Activated T-helper 9 cell treated with anti-CD3 and anti-CD28 coated beads, Interleukin-2, amount 50 U/mL, for 16 hours (primary cell): ENCODE data around the gene TAF8.

ENCODE experiments used
- DNase-seq: peaks from one replicate; pipeline ENCODE4 v3.0.0-alpha.2; 2020; ENCODE audit warnings: low read depth

The TAF8 gene

GRCh38 chr6:42051268-42051653, 937 bp downstream of the TAF8 start:
- DNase-seq: no peak

- DNase-seq: no peak
Measured at GRCh38 chr6:42053601-42054000, 3.3 kb downstream of the TAF8 start.

GRCh38 chr6:42059743-42060142, 9.4 kb downstream of the TAF8 start:
- no peak for DNase-seq

- DNase-seq: no peak
Measured at GRCh38 chr6:42066156-42066675, 15.9 kb downstream of the TAF8 start.

GRCh38 chr6:42068173-42068572, 17.8 kb downstream of the TAF8 start:
- DNase-seq: no peak

GRCh38 chr6:42068872-42069522, 18.7 kb downstream of the TAF8 start:
- no peak for DNase-seq

GRCh38 chr6:42071881-42072583, 21.7 kb downstream of the TAF8 start:
- no peak for DNase-seq

- no peak for DNase-seq
Measured at GRCh38 chr6:42073287-42073686, 23.0 kb downstream of the TAF8 start.

- peak; percentile 46 for DNase-seq
Measured at GRCh38 chr6:42075159-42075838, 25.0 kb downstream of the TAF8 start.

GRCh38 chr6:42078386-42078785, 28.1 kb downstream of the TAF8 start:
- no peak for DNase-seq

GRCh38 chr6:42079941-42080464, 29.7 kb downstream of the TAF8 start:
- no peak for DNase-seq

GRCh38 chr6:42083530-42083929, 33.2 kb downstream of the TAF8 start:
- DNase-seq: no peak

- no peak for DNase-seq
Measured at GRCh38 chr6:42084889-42085288, 34.6 kb downstream of the TAF8 start.

- no peak for DNase-seq
Measured at GRCh38 chr6:42086046-42087035, 36.0 kb downstream of the TAF8 start.

GRCh38 chr6:42088101-42088591, 37.8 kb downstream of the TAF8 start:
- DNase-seq: no peak

GRCh38 chr6:42090819-42091717, 40.7 kb downstream of the TAF8 start:
- DNase-seq: no peak

- no peak for DNase-seq
Measured at GRCh38 chr6:42091718-42092023, 41.3 kb downstream of the TAF8 start.

- DNase-seq: no peak
Measured at GRCh38 chr6:42093582-42094329, 43.4 kb downstream of the TAF8 start.

GRCh38 chr6:42095094-42095493, 44.8 kb downstream of the TAF8 start:
- DNase-seq: no peak
